Measurements from ENCODE around the gene LUM.

LUM gene

DNA sequence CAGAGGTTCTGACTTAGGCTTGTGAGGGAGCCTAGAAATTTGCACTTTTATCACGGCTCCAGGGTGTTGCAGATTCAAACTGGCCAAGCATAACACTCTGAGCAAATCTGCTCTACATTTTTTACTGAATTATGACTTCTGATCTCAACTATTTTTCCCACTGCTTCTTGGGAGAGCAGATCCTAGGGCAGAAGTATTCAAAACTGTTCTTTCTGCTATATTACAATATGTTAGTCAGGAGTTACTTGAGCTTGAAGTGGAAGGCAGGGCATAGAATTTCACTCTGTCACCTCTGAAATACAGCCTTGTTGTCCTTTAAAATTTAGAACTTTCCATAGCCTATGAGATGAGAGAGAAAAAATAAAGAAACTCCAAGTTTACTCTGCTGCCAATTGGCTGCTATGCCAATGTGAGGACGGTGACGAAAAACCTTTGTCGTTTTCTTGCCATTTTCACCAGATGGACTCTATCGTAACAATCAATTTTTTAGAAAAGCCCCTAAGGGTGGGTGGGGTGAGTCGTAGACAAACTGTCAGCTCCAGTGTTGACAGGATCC is 37.1 kb downstream of the LUM start:
- no peak for DNase-seq

- no peak for DNase-seq
Measured at GRCh38 chr12:91073426-91073825, 37.9 kb downstream of the LUM start.

DNA sequence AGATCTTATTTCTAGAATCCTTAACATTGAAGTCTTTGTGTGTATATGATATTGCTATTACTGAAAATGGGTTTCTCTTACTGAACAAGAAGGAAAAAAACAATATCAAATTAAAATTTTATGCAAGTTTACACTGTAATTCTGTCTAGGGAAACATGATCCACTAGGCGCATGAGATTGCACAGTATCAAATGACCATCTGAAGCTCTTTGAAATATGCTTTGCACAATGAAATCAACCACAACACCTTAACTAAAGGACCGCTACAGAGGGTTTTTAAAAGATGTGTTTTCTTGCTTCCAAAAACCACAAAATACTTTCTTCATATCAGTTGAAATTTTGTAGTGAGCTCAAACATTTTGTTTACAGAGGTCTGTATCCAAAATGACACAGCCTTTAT is 38.4 kb downstream of the LUM start:
- DNase-seq = no peak

DNA sequence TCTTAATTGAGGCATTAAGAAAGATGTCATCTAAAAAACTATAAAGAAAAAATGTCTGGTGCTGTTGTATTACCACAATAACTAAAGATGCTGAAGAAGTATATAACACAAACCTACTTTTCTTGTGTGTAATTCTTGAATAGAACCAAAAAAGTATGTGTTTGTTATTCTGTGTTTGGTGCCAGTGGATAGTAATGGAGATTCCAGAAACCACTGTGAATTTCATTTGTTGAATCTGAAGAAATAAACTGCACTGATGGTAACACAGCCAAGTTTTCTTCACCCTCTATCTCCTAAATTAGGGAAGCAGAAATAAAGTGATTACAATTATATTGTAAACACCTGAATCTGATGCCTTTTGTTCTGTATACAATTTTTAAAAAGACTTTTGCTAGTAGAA is 40.4 kb downstream of the LUM start:
- no peak for DNase-seq

DNA sequence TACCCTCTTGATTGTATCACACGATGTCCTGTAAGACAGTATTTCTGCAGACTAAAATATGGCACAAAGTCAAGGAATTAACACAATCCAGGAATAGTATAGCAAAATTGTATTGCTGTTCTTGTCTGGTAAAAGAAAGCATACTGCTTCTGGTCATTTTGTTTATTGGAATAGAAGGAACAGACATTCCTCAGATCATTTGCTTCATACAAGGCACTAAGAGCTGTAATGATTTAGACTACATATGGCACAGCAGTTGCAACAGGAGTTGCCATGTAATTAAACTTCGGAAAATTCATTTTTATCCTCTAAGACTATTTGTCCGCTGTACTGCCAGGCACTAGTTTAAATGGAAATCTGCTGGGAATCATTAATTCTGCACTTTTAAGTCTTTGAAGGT is 45.9 kb downstream of the LUM start:
- DNase-seq = no peak

- no peak for DNase-seq
Measured at GRCh38 chr12:91064640-91065039, 46.7 kb downstream of the LUM start.

- no peak for DNase-seq
Measured at GRCh38 chr12:91061091-91061490, 50.2 kb downstream of the LUM start.

DNA sequence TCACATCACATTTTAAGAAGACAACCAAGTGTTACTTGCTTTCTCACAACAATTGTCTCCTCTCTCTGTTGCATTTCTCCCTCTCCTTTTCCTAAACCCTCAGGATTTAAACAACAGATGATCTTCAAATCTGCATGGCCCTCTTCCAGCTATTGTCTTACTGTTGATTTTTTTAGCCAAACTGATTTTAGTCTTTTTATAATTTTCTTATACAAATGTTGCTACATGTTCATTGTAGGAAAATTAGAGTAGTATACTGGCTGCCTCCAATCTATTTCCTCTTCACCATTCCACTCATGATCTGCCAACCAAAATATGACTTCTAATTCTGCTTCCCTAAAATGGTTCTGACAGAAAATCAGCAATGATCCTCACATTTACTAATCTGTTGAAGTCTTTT is 52.1 kb downstream of the LUM start:
- DNase-seq = no peak

GRCh38 chr12:91058786-91059185 is 52.5 kb downstream of the LUM start:
- no peak for DNase-seq

- DNase-seq = no peak
Measured at GRCh38 chr12:91057368-91058165, 53.7 kb downstream of the LUM start, which contains the start of gene KERA. Gene KERA, minus strand, starts transcription at chr12:91058024. Its CDS starts 1,743 bp downstream, at chr12:91056281.

- DNase-seq = no peak
Measured at GRCh38 chr12:91056488-91056887, 54.8 kb downstream of the LUM start.

GRCh38 chr12:91055976-91056375 is 55.3 kb downstream of the LUM start:
- no peak for DNase-seq

DNA sequence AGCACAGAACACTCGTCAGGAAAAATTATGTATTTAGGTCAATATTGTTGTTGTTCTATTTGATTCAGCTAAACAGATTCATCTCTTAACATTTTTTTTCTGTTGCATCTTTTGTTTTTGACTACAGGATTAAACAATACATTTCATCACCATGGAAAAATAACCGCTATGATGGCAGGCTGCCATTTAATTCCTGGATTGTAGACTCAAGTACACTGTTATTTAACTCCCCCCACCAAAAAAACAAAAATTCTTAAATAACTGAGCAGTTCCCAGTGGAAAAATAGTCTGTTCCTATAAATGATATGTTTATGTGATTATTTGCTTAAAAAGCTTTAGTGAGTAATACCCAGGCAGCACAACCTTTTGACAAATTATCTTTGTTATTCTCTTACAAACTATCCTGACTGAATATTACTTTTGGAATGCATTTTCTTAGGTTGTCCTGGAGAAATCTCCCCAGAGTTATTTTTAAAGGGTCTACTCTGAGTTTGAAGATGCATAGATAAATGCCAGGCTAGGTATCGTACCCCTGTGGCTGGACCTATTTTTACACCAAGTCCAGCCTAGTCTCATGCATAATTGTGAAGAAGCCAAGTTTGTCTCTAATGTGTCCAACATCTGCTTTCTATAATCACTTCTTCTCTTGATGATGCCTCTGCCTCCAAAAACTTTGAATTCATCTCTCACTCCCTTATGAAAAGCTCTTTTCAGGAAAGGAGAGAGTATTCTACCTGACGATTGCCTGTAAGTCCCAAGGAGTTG is 57.2 kb downstream of the LUM start:
- DNase-seq = no peak

Measured in NCI-H1092 (cell line).